GM18868 (cell line): Measurements from ENCODE around the gene GRHPR.
"Not testable (repeated sequence)": the region's sequence is repeated elsewhere in the genome, so short reads cannot be mapped to it uniquely, and the experiment has no call there.

Experiments
- ATAC-seq: cut with Tn5 transposase; IDR thresholded peaks from one replicate; pipeline ENCODE4 v1.9.1; 2021; ENCODE audit warnings: mild to moderate bottlenecking, moderate library complexity; ENCODE audit not compliant: unreplicated experiment

The GRHPR gene

DNA sequence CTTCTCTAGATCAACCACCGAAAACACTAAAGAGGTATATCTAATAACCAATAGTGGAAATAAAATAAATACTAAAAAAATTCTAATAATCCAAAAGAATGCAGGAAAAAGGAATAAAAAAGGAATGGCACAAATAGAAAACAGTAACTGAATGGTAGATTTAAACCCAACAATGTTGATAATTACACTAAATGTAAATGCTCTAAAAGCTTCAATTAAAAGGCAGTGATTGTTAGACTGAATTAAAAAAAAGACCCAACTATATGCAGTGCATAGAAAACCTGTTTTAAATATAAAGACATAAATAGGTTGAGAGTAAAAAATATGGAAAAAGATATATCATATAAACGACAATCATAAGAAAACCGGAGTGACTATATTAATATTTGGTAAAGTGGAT is 51.9 kb downstream of the GRHPR start:
- no peak for ATAC-seq

DNA sequence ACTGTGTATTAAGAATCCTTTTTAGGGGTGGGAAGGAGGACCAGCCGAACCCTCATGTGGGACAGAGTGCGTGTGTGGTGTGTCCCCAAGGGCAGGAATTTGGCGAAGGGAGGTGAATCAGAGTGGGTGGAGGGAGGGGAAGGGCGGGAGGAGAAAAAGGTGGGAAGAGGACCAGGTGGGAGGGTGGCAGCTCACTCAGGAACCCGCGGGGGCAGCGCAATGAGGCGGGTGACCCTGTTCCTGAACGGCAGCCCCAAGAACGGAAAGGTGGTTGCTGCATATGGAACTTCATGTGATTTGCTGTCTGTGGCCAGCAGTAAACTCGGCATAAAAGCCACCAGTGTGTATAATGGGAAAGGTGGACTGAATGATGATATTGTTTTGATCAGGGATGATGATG is 54.4 kb downstream of the GRHPR start:
- ATAC-seq: no peak

DNA sequence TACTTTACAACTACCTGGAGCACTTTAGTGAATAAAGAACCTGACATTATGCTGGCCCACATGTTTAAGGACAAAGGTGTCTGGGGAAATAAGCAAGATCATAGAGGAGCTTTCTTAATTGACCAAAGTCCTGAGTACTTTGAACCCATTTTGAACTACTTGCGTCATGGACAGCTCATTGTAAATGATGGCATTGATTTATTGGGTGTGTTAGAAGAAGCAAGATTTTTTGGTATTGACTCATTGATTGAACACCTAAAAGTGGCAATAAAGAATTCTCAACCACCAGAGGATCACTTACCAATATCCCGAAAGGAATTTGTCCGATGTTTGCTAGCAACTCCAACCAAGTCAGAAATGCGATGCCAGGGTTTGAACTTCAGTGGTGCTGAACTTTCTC is 54.9 kb downstream of the GRHPR start:
- not testable (repeated sequence) for ATAC-seq

DNA sequence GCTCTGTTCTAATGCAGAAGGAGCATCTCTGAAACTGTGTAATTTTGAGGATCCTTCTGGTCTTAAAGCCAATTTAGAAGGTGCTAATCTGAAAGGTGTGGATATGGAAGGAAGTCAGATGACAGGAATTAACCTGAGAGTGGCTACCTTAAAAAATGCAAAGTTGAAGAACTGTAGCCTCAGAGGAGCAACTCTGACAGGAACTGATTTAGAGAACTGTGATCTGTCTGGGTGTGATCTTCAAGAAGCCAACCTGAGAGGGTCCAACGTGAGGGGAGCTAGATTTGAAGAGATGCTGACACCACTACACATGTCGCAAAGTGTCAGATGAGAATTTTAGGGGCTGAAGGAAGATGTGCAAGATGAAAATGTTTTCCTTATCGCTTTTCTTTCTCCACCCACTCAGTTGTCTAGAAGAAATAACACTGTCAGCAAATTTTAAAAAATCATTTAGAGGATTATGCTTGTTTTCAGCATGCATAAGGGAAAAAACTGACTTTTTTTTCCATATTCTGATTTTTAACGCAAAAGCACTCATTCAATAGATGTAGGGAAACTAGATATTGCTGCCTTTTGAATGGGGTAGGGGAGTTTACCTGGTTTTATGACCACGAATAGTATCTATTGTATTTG is 55.6 kb downstream of the GRHPR start:
- ATAC-seq: not testable (repeated sequence)

DNA sequence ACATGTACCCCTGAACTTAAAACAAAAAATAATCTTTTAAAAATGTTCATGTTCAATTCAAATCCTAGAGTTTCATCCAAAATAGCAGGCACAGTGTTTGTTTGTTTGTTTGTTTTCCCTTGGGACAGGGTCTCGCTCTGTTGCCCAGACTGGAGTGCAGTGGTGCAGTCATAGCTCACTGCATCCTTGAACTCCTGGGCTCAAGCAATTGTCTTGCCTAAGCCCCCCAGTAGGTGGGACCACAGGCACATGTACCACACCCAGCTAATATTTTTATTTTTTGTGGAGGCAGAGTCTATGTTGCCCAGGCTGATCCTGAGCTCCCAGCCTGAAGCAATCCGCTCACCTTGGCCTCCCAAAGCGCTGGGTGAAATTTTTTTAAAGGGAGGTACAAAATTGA is 58.3 kb downstream of the GRHPR start:
- no peak for ATAC-seq

DNA sequence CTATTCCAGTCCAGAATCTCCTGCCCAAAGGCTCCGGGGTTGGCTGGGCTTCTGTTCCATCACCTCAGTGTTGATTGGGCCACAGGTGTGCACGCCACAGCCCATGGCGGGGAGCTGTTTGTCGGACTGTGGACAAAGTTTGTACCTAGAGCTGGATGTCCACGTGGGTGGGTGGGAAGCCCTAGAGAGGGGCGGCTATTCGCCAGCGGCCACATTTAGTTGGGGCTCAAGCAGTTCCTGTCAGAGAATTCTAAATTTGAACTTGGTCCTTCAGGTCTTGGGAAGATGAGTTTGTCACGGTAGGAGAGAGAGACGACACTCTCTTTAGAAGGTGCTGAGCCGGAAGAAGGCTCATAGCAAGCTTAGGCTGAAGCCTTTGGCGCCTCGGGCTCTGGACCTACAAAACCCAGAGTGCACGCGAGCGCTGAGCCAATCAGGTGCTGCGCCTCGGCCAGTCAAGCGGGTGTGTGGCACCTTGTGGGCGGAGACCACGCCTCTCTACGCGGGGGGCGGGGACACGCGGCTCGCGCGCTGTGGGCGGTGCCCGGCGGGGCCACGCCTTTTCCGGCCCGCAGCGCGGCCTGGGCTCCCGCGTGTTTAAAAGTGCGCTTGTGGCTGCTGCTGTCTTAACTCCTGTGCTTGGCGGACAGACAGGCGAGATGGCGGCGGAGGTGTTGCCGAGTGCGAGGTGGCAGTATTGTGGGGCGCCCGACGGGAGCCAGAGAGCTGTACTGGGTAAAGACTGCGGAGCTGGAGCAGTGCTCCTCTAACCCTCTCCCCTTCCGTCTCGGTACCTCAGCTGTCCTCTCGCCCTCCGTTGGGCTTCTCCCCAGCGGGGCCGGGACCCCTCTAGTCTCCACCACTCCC is 63.1 kb downstream of the GRHPR start, which contains the start of gene POLR1E:
Gene POLR1E, plus strand, starts transcription at position 560 of the 867 bp plus-strand sequence. Its CDS starts 100 bp downstream, at position 660.
- peak; percentile 96 for ATAC-seq

DNA sequence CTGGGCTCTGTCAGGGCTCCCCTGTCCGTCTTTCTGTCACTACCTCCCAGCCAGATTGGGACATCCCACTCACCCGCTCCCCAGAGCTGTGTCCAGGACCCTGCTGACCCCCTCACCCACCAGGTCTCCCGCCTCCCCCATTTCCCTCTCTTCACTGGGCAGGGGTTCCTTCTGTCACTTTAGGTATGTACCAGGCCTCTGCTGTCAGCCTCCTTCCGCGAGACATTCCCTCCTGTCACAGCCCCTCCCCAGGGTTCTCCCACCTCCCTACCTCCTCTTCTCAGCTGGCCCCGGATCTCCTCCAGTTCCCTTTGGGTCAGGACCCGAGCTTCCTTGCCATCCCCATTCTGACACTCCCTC is 63.7 kb downstream of the GRHPR start:
- no peak for ATAC-seq
